GM12878 (cell line): ENCODE measurements around the gene SVIP. TPM values are rescaled to one million over a fixed set of nuclear protein-coding genes. Genes with fewer than 3 reads are reported as not detected.
A peak's percentile ranks its signal among the peaks of the same experiment; 100 is the strongest.

Source experiments
- ATAC-seq: fragments of 200-7000 bp; cut with Tn5 transposase; 3 replicates; pipeline ENCODE4 v1.9.1; 2020; ENCODE audit warnings: mild to moderate bottlenecking, moderate library complexity
- BruUV-seq: library from RNA; stranded (reverse); fragments of 400-500 nt; replicated peaks from 2 replicates; lab custom pipeline; 2021; lab: Mats Ljungman, UMichigan
- CTCF ChIA-PET: fragments of 300-600 bp; sonication (Branson Sonifier 250); formaldehyde crosslinking; extraction: SDS; loops from one replicate; lab custom pipeline; 2021; ENCODE audit warnings: inconsistent platforms; lab: Yijun Ruan, JAX
- POLR2A ChIA-PET: fragments of 350-600 bp; formaldehyde crosslinking; extraction: SDS; loops from one replicate; lab custom pipeline; 2021; ENCODE audit warnings: inconsistent platforms; lab: Charles Lee
- RAD21 ChIA-PET: fragments of 300-600 bp; sonication (Branson Sonifier 250); formaldehyde crosslinking; loops from one replicate; lab custom pipeline; 2023; ENCODE audit warnings: antibody characterized with exemption; ENCODE audit not compliant: unreplicated experiment; lab: Charles Lee
- SMC1A ChIA-PET: fragments of 300-600 bp; sonication (Branson Sonifier 250); formaldehyde crosslinking; loops from one replicate; lab custom pipeline; 2023; ENCODE audit not compliant: unreplicated experiment, uncharacterized antibody; lab: Charles Lee
- DNase-seq: peaks from one replicate; pipeline ENCODE4 v3.0.0-alpha.2; 2011; ENCODE audit warnings: low read depth, low spot score
- FAIRE-seq: peaks from 3 replicates; lab custom pipeline; 2011; peaks lifted over from hg19 to GRCh38; lab: Jason Lieb, UNC
- H2AFZ ChIP-seq: 2 replicates; pipeline ENCODE4 v1.6.0; 2011; ENCODE audit warnings: low read depth, low read length, control low read depth; ENCODE audit not compliant: control insufficient read depth
- H3K27ac ChIP-seq: 2 replicates; pipeline ENCODE4 v1.5.1; 2011; ENCODE audit warnings: control low read depth; ENCODE audit not compliant: control insufficient read depth, insufficient read depth
- H3K27me3 ChIP-seq, 2 experiments: replicated peaks in 1 of 2; 2 replicates each; pipeline versions ENCODE4 v1.6.0 to v1.6.1; 2011; ENCODE audit warnings: low read length in 1 of 2; ENCODE audit not compliant: control insufficient read depth in 2 of 2, insufficient read depth in 2 of 2
- H3K36me3 ChIP-seq, 2 experiments: 2 replicates each; pipeline ENCODE4 v1.5.1; 2011; ENCODE audit warnings: low read length in 1 of 2; ENCODE audit not compliant: control insufficient read depth in 2 of 2, insufficient read depth in 2 of 2
- H3K4me1 ChIP-seq: 2 replicates; pipeline ENCODE4 v1.6.1; 2011; ENCODE audit warnings: mild to moderate bottlenecking, low read length, moderate library complexity, mixed read lengths; ENCODE audit not compliant: control insufficient read depth, insufficient read depth
- H3K4me2 ChIP-seq: 2 replicates; pipeline ENCODE4 v1.6.0; 2011; ENCODE audit warnings: control low read depth; ENCODE audit not compliant: control insufficient read depth, insufficient read depth
- H3K4me3 ChIP-seq: fragments of 200-600 bp; sonication (generic); 2 replicates; pipeline ENCODE4 v1.5.1; 2016
- H3K79me2 ChIP-seq: 2 replicates; pipeline ENCODE4 v1.6.0; 2011; ENCODE audit warnings: low read length; ENCODE audit not compliant: control insufficient read depth, insufficient read depth
- H3K9ac ChIP-seq: 2 replicates; pipeline ENCODE4 v1.8.0; 2011; ENCODE audit warnings: low read length, control low read depth, mixed read lengths; ENCODE audit not compliant: control insufficient read depth, insufficient read depth
- H3K9me3 ChIP-seq: replicated peaks from 3 replicates; pipeline ENCODE4 v1.5.1; 2011; ENCODE audit warnings: mild to moderate bottlenecking, low read length; ENCODE audit not compliant: control insufficient read depth, insufficient read depth
- H4K20me1 ChIP-seq: 2 replicates; pipeline ENCODE4 v1.6.0; 2011; ENCODE audit not compliant: control insufficient read depth, insufficient read depth
- BRCA1 ChIP-seq: IDR thresholded peaks from 2 replicates; pipeline ENCODE4 v1.6.1; 2011; ENCODE audit warnings: low read depth, low read length, improper control_type of control experiment
- CREM ChIP-seq: IDR thresholded peaks from 2 replicates; pipeline ENCODE4 v1.6.1; 2014; ENCODE audit warnings: antibody characterized with exemption, low read depth
- EZH2 ChIP-seq: IDR thresholded peaks from 2 replicates; pipeline ENCODE4 v1.6.1; 2012; ENCODE audit warnings: low read depth, mild to moderate bottlenecking, control low read depth, inconsistent platforms, low read length, borderline replicate concordance; ENCODE audit not compliant: control insufficient read depth
- FOXK2 ChIP-seq: fragments of 450-650 bp; IDR thresholded peaks from 2 replicates; pipeline ENCODE4 v1.6.1; 2017; ENCODE audit warnings: mild to moderate bottlenecking, moderate library complexity
- MTA2 ChIP-seq: fragments of 450-650 bp; IDR thresholded peaks from 2 replicates; pipeline ENCODE4 v1.6.1; 2016; ENCODE audit warnings: low read depth, mild to moderate bottlenecking, moderate library complexity
- MYC ChIP-seq: IDR thresholded peaks from 2 replicates; pipeline ENCODE4 v1.6.1; 2011; ENCODE audit warnings: mild to moderate bottlenecking, low read length, moderate library complexity, inconsistent platforms; ENCODE audit not compliant: insufficient read depth, insufficient replicate concordance, insufficient read length, severe bottlenecking
- NR2F1 ChIP-seq: fragments of 450-650 bp; conservative IDR thresholded peaks from 2 replicates; pipeline ENCODE4 v1.6.1; 2017; ENCODE audit warnings: mild to moderate bottlenecking
- RB1 ChIP-seq: fragments of 450-650 bp; formaldehyde crosslinking; IDR thresholded peaks from 2 replicates; pipeline ENCODE4 v1.6.1; 2017; ENCODE audit warnings: mild to moderate bottlenecking, borderline replicate concordance
- RCOR1 ChIP-seq: conservative IDR thresholded peaks from 2 replicates; pipeline ENCODE4 v1.6.1; 2012; ENCODE audit warnings: low read depth, low read length, improper control_type of control experiment
- SMARCA5 ChIP-seq: fragments of 450-650 bp; IDR thresholded peaks from 2 replicates; pipeline ENCODE4 v1.6.1; 2017; ENCODE audit warnings: mild to moderate bottlenecking
- STAT3 ChIP-seq: IDR thresholded peaks from 2 replicates; pipeline ENCODE4 v1.6.1; 2011; ENCODE audit warnings: low read depth, low read length, improper control_type of control experiment
- SUZ12 ChIP-seq: fragments of 200-600 bp; sonication (generic); IDR thresholded peaks from one replicate; pipeline ENCODE4 v1.6.1; 2018; ENCODE audit warnings: antibody characterized with exemption, mild to moderate bottlenecking; ENCODE audit not compliant: unreplicated experiment
- TCF12 ChIP-seq: IDR thresholded peaks from 2 replicates; pipeline ENCODE4 v1.6.1; 2011; ENCODE audit warnings: low read depth, mild to moderate bottlenecking, low read length
- WGBS: methylation state at CpG from one replicate; pipeline ENCODE4 v1.1.6; 2016; ENCODE audit warnings: low lambda C conversion rate; ENCODE audit not compliant: insufficient replicate concordance, insufficient coverage; ENCODE audit errors: missing lambda C conversion rate; 5-methylcytosine and 5-hydroxymethylcytosine counted together
- in situ Hi-C: fragments of 300-500 bp; cut with MboI; formaldehyde crosslinking; loops from 9 replicates; pipeline ENCODE4 v1.14.3; 2018; ENCODE audit warnings: mixed read lengths
- intact Hi-C: fragments of 100-400 bp; cut with micrococcal nuclease; formaldehyde crosslinking; loops from one replicate; pipeline ENCODE4 v1.14.2; 2022; ENCODE audit not compliant: unreplicated experiment
- polyA plus RNA-seq, 11 experiments: library from polyadenylated mRNA; depleted of rRNA in 4 of 11; unstranded in 6 of 11; stranded (reverse) in 5 of 11; fragments of >200 nt; fragmentation: Nextera tagmentation in 4 of 11; fragmentation: Illumina TruSeq in 1 of 11; extraction: Ambion mirVana in 4 of 11; extraction: Trizol in 1 of 11; gene quantifications; 1 replicate in 1 of 11; 2 replicates in 10 of 11; pipeline versions ENCODE4 v1.2.1 to v1.2.3, GENCODE V29; 2011 to 2016; ENCODE audit warnings: inconsistent platforms in 2 of 11, missing spikeins in 2 of 11, low read depth in 1 of 11
- total RNA-seq, 4 experiments: library from RNA; depleted of rRNA in 3 of 4; stranded (reverse); fragments of >200 nt in 3 of 4; fragmentation: Illumina TruSeq in 1 of 4; extraction: Trizol in 1 of 4; gene quantifications; 2 replicates each; pipeline versions ENCODE4 v1.2.1 to v1.2.3, GENCODE V29; 2013 to 2021
- TF ChIP-seq, protein P1 (sequence below): IDR thresholded peaks from 2 replicates; pipeline ENCODE4 v1.6.1; 2012; ENCODE audit warnings: improper control_type of control experiment, low read depth, low read length; ENCODE audit not compliant: insufficient replicate concordance
- TF ChIP-seq, protein P2 (sequence below): fragments of 450-650 bp; IDR thresholded peaks from 2 replicates; pipeline ENCODE4 v1.6.1; 2017; ENCODE audit warnings: mild to moderate bottlenecking, low read depth, inconsistent platforms; ENCODE audit not compliant: poor library complexity, severe bottlenecking

SVIP gene
- total and polyA plus RNA-seq, 10 of the 15 experiments (the other 5 are each of a cell fraction or from before 2014, with no cell fraction given) = 17.8 to 78.0 (median 55.4) TPM

DNA sequence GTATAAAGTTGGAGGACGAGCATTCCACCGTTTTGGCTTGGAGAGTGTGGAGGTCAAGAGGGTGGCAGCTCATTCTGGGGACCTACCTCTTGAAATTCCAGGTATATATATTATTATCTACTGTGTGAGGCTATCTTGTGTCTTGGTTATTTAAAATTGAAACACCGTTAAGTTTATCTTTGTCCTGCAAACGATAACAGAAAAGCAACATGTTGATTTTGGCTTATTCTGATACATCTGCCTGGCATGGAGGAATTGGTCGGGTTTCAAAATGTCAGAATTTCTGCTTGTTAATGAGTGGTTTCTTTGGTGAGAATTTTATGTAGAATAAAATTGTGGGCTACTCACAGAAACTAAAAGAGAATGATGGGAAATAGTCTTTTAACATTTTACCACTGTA lies 54.4 kb downstream of the SVIP start:
- H3K36me3 ChIP-seq = no peaks in the 10 kb centered on the region
- ChIA-PET SMC1A (interaction anchor here (0.7 to 14.6 kb wide), 14 partner anchors 10 to 558 kb away, joined by 3 to 251 read pairs (median 4); no protein-coding TSS in a partner anchor), POLR2A (interaction anchor here (0.9 to 3.3 kb wide), 5 partner anchors 11 to 106 kb away, joined by 3 to 17 read pairs (median 3); no protein-coding TSS in a partner anchor), CTCF (interaction anchor here (0.6 to 6.5 kb wide), 5 partner anchors 12 to 104 kb away, joined by 4 to 77 read pairs (median 6); no protein-coding TSS in a partner anchor), RAD21 (interaction anchor here (0.5 to 4.8 kb wide), 14 partner anchors 12 to 118 kb away, joined by 3 to 47 read pairs (median 4); no protein-coding TSS in a partner anchor)
- ATAC-seq (no peak; the same call in 1 of the 3 replicates), DNase-seq (no peak), FAIRE-seq (no peak)
- in situ Hi-C loops = no loop called here
- peak overlapping the region; percentile 71 for H2AFZ ChIP-seq
- H3K4me2 ChIP-seq = 0 out of 2 replicates have a peak overlapping the region, but pooled peaks have one; percentile 63
- no peaks in the 10 kb centered on the region for H3K9me3 ChIP-seq
- intact Hi-C loops = no loop called here
- peak overlapping the region; percentile 51 for H3K9ac ChIP-seq
- no peaks in the 10 kb centered on the region for H4K20me1 ChIP-seq
- no TSS peak for BruUV-seq
- peaks cover 3% of the 10 kb centered on the region; the same call in 1 of the 2 replicates for H3K4me1 ChIP-seq
- H3K27me3 ChIP-seq = no peaks in the 10 kb centered on the region
- H3K27ac ChIP-seq = peak overlapping the region; percentile 45; the same call in 1 of the 2 replicates
- H3K79me2 ChIP-seq = no peaks in the 10 kb centered on the region
- WGBS = 52% methylated on average over 5 of the region's 5 CpGs
- no peak overlapping the region for H3K4me3 ChIP-seq
- TF ChIP-seq RB1 = no peak
- TF ChIP-seq CREM = no peak
- TF ChIP-seq, protein P1, sequence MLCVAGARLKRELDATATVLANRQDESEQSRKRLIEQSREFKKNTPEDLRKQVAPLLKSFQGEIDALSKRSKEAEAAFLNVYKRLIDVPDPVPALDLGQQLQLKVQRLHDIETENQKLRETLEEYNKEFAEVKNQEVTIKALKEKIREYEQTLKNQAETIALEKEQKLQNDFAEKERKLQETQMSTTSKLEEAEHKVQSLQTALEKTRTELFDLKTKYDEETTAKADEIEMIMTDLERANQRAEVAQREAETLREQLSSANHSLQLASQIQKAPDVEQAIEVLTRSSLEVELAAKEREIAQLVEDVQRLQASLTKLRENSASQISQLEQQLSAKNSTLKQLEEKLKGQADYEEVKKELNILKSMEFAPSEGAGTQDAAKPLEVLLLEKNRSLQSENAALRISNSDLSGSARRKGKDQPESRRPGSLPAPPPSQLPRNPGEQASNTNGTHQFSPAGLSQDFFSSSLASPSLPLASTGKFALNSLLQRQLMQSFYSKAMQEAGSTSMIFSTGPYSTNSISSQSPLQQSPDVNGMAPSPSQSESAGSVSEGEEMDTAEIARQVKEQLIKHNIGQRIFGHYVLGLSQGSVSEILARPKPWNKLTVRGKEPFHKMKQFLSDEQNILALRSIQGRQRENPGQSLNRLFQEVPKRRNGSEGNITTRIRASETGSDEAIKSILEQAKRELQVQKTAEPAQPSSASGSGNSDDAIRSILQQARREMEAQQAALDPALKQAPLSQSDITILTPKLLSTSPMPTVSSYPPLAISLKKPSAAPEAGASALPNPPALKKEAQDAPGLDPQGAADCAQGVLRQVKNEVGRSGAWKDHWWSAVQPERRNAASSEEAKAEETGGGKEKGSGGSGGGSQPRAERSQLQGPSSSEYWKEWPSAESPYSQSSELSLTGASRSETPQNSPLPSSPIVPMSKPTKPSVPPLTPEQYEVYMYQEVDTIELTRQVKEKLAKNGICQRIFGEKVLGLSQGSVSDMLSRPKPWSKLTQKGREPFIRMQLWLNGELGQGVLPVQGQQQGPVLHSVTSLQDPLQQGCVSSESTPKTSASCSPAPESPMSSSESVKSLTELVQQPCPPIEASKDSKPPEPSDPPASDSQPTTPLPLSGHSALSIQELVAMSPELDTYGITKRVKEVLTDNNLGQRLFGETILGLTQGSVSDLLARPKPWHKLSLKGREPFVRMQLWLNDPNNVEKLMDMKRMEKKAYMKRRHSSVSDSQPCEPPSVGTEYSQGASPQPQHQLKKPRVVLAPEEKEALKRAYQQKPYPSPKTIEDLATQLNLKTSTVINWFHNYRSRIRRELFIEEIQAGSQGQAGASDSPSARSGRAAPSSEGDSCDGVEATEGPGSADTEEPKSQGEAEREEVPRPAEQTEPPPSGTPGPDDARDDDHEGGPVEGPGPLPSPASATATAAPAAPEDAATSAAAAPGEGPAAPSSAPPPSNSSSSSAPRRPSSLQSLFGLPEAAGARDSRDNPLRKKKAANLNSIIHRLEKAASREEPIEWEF = no peak
- no peak for TF ChIP-seq MTA2
- TF ChIP-seq MYC = no peak
- TF ChIP-seq RCOR1 = no peak
- no peak for TF ChIP-seq SMARCA5
- no peak for TF ChIP-seq NR2F1
- TF ChIP-seq, protein P2, sequence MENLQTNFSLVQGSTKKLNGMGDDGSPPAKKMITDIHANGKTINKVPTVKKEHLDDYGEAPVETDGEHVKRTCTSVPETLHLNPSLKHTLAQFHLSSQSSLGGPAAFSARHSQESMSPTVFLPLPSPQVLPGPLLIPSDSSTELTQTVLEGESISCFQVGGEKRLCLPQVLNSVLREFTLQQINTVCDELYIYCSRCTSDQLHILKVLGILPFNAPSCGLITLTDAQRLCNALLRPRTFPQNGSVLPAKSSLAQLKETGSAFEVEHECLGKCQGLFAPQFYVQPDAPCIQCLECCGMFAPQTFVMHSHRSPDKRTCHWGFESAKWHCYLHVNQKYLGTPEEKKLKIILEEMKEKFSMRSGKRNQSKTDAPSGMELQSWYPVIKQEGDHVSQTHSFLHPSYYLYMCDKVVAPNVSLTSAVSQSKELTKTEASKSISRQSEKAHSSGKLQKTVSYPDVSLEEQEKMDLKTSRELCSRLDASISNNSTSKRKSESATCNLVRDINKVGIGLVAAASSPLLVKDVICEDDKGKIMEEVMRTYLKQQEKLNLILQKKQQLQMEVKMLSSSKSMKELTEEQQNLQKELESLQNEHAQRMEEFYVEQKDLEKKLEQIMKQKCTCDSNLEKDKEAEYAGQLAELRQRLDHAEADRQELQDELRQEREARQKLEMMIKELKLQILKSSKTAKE = no peak
- no peak for TF ChIP-seq BRCA1
- TF ChIP-seq FOXK2 = no peak
- no peak for TF ChIP-seq STAT3
- TF ChIP-seq EZH2 = no peak
- no peak for TF ChIP-seq TCF12
- TF ChIP-seq SUZ12 = no peak
